CD4-positive, alpha-beta T cell treated with Interleukin-17A for 1 hour (primary cell): ENCODE results near the gene NAALAD2.
"Not testable (repeated sequence)": the region's sequence is repeated elsewhere in the genome, so short reads cannot be mapped to it uniquely, and the experiment has no call there.

ENCODE experiments used
- DNase-seq: peaks from one replicate; pipeline ENCODE4 v3.0.0-alpha.2; 2020

NAALAD2 gene

DNA sequence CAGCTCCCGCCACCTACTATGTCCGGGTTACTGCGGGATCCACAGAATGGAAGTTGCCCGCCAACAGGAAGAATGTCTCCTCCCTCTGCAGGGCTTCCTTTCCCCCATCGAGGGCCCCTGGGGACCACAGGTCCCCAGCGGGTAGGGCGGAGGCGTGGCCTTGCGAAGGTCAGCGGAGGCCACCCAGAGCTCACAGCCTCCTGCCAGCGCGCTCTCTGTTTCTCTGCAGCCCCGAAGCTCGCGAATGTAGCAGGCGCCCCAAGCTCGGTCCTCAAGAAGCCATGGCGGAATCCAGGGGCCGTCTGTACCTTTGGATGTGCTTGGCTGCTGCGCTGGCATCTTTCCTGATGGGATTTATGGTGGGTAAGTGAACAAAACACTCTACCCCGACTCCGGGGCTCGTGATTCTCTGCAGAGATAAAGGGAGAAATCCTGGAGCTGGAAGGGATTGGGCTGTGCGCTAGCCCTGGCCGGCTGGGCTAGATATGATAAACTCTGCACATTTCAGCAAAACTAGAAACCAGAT lies at the start of gene NAALAD2:
NAALAD2 (plus strand) TSS at position 186 of the 526 bp plus-strand sequence; CDS start at position 282, 96 bp downstream.
- no peak for DNase-seq

DNA sequence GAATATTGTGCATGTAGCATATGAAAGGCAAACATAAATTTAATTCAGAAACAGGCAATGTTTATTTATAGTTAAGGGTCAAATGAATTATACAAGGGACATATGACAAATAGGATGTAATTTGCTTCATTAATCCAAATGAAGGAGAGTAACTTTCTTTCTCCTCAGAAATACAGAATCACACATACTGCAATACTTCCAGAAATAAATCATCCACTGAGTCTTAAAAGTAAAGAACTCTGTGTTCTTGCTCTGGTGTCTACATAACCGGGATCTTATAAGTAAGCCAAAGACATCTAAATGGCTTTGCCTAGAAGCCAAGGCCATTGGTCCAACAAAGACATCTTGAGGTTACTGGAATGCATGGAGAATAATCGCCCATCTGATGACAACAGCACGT lies 48.8 kb upstream of the NAALAD2 start, which contains the start of gene UBTFL1:
UBTFL1 (plus strand) TSS at position 301 of the 400 bp plus-strand sequence; CDS start at position 301, 0 bp downstream.
- DNase-seq: not testable (repeated sequence)

DNA sequence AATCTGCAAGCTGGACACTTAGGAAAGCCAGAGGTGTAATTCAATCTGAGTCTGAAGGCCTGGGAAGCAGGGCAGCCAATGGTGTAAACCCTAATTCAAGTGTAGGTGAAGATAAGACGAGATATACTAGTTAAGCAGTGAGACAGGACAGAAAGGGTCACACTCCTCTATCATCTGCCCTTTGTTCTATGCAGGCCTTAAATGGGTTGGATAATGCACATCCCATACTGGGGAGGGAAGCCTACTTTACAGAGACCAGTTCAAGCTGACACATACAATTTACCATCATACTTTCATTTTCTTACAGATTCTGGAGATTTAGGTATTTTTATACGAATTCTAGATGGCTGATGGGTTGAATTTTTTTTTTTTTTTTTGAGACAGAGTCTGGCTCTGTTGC lies 45.7 kb upstream of the NAALAD2 start:
- DNase-seq: not testable (repeated sequence)

GRCh38 chr11:90095230-90095924 lies 39.1 kb upstream of the NAALAD2 start:
- DNase-seq: not testable (repeated sequence)

- DNase-seq: not testable (repeated sequence)
Observed at GRCh38 chr11:90098261-90098660, 36.2 kb upstream of the NAALAD2 start.

DNA sequence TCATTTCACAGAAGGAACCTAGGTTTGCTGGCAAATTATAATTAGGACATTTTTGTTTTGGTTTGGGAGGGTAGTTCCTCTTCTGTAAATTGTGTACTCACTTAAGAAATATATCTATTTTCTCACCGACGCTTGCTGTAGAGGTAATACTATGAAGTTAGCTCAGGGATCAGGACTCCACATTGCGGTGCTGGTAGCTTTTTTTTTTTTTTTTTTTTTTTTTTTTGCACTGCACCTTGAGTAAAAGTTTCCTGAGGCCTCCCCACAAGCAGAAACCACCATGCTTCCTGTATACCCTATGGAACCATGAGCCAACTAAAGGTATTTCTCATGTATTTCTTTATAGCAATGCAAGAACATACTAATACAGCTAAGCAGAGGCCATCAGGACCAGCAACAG lies 34.0 kb upstream of the NAALAD2 start:
- no peak for DNase-seq

DNA sequence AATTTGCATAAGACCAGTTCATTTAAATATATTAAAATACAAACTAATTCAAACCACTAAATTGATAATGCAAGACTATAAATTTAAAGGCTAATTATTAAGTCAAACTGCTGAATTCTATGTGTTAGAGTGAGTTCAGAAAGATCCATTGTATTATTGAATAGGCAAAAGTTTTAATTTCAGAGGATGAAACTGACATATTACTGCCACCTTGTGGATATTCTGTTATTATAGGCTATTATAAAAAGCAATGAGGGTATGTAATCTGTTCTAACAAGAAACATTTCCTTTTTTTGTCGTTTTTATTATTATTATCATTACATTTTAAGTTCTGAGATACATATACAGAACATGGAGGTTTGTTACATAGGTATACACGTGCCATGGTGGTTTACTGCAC lies 20.9 kb upstream of the NAALAD2 start:
- no peak for DNase-seq

DNA sequence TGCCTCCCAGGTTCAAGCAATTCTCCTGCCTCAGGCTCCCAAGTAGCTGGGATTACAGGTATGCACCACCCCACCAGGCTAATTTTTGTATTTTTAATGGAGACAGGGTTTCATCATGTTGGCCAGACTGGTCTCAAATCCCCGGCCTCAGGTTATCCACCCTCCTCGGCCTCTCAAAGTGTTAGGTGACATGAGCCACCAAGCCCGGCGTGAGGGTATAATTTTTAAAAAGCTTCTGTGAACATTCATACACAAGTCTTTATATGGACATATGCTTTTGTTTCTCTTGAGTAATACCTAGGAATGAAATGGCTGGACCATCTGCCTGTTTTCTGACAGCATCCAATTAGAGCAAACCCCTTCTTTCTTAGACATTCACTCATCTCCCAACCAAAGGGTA lies 14.3 kb upstream of the NAALAD2 start:
- no peak for DNase-seq

DNA sequence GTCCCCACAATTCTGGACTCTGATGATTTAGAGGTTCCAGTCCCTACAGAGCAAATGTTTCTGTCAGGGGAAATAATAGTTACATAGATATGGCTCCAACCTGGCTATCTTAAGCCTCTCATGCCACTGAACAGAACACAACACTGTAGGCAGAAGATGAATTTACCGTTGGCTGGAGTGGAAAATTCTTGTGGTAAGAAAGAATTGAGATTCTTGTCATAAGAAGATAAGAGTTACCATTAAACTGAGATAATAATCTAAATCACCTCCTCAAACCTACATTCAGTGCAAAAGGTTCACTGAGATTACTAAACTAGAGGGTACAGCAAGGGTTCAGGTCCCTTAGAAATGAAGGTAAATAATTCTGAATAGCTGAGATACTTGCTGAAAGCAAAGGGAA lies 10.1 kb upstream of the NAALAD2 start:
- DNase-seq: no peak

GRCh38 chr11:90124946-90125345 lies 9.5 kb upstream of the NAALAD2 start:
- DNase-seq: no peak

DNA sequence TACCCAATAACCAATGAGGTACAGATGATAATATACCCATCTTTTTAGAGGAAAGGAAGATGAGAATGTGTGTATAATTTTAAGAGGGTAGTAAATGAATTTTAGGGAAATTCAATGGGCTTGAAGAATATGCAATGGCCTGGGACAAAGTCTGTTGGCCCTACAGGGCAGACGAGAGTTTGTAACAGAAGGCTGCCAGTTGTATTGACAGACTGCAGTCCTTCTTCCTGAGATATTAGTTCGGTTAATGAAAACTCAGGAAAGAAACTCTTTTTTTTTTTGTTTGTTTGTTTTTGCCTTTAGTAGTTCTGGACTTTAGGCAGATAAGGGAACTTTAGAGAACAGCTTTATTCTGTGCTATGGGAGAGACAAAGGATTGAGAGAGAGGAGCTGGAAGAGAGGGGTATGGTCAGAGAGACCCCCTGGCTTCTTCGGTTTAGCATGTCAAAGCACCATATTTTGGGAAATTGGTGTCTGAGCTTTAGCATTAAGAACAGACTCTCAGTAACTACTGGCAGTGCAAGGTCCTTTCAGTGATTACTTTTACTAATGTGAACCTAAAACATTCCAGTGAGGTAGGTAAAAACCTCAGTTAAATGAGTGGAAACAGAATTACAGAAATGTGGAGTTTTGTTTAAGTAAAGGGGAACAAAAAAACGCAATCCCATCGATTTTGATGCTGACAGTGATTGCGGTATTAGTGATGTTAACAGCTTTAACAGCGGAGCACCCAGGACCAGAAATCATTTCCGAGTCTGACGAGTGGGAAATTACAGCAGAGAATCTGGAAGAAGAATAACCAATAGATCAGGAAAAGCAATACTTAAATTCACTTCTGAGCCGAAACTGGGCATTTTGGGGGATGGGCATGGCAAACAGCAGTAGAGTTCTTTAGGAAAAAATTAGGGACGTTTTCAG lies 644 bp upstream of the NAALAD2 start:
- no peak for DNase-seq

DNA sequence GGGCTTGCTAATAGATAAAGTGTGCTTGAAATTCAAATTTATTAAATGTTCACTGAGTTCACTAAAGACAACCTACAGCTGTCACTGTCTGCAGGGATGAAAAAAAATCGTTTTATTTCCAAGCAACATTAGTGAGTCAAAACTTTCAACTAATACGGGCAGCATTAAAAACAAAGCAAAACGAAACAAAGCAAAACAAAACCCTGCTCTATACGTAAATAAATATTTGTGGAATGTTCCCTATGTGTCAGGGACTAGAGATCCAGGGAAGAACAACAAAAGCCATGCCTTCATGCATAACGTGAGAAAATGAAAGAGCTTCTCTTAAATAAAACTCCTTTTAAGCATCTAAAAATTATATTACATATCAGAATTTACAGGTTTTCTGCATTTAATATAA lies 553 bp downstream of the NAALAD2 start:
- no peak for DNase-seq

DNA sequence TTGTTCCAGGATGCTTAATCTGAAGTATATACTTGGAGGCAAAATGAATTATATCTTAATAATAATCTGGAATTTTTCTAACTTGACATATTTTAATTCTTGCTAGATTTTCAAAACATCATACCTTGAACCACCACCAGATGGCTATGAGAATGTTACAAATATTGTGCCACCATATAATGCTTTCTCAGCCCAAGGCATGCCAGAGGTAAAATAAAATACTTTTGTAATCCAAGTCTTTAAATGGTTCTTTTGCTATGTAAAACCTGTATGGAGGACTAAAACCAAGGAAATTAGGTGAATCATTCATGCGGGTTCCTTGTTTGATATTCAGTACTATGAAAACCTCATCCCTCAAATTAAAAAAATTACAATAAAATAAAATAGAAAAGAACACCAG lies 14.4 kb downstream of the NAALAD2 start:
- DNase-seq: no peak

DNA sequence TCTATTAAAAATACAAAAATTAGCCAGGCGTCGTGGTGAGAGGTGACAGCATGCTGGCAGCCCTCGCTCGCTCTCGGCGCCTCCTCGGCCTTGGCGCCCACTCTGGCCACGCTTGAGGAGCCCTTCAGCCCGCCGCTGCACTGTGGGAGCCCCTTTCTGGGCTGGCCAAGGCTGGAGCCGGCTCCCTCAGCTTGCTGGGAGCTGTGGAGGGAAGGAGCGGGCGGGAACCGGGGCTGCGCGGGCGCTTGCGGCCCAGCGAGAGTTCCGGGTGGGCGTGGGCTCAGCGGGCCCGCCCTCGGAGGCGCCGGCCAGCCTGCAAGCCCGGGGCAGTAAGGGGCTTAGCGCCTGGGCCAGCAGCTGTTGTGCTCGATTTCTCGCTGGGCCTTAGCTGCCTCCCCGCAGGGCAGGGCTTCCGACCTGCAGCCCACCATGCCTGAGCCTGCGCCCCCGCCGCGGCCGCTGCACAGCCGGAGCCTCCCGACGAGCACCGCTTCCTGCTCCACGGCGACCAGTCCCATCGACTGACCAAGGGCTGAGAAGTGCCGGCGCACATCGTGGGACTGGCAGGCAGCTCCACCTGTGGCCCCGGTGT lies 32.6 kb downstream of the NAALAD2 start:
- not testable (repeated sequence) for DNase-seq

GRCh38 chr11:90167704-90168103 lies 33.2 kb downstream of the NAALAD2 start:
- not testable (repeated sequence) for DNase-seq

DNA sequence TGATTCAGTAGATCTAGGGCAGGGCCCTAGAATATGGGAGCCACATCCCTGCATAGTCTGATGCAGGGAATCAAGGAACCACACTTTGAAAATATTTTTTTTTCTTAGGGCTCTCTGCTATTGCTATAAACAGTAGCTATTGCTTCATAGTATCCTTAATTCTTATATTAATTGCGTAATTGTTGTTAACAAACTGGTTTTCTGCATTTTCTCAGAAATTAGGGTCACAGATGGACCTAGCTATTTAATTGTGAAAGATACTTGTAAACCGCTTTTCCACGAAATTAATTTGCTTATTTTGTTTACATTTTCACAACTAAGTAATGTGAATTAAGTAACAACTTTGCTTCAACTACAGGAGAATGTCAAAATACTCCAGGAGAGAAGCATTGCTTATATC lies 34.1 kb downstream of the NAALAD2 start:
- no peak for DNase-seq

DNA sequence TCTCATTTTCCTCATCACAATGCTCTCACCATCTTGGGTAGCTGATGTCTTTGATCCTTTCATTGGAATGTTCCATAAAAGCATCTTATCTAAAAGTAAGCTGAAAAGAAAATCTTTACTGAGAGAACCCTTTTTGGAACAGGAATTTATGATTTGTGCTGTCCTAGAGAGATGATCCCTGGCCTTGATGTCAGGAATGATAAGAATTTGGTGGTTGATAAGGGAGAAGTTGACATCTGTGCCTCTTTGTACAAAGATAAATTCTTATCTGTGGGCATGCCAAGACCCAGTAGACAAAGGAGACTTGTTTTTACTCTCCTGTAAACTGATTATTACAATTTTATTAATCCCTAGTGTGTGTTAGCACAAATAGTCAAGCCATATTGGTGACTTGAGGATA lies 36.9 kb downstream of the NAALAD2 start:
- DNase-seq: no peak

- no peak for DNase-seq
Observed at GRCh38 chr11:90176069-90176468, 41.6 kb downstream of the NAALAD2 start.

GRCh38 chr11:90178751-90179150 lies 44.3 kb downstream of the NAALAD2 start:
- DNase-seq: no peak

- no peak for DNase-seq
Observed at GRCh38 chr11:90179923-90180322, 45.5 kb downstream of the NAALAD2 start.

GRCh38 chr11:90187839-90188238 lies 53.4 kb downstream of the NAALAD2 start:
- DNase-seq: no peak

GRCh38 chr11:90189011-90189410 lies 54.5 kb downstream of the NAALAD2 start:
- DNase-seq: no peak

DNA sequence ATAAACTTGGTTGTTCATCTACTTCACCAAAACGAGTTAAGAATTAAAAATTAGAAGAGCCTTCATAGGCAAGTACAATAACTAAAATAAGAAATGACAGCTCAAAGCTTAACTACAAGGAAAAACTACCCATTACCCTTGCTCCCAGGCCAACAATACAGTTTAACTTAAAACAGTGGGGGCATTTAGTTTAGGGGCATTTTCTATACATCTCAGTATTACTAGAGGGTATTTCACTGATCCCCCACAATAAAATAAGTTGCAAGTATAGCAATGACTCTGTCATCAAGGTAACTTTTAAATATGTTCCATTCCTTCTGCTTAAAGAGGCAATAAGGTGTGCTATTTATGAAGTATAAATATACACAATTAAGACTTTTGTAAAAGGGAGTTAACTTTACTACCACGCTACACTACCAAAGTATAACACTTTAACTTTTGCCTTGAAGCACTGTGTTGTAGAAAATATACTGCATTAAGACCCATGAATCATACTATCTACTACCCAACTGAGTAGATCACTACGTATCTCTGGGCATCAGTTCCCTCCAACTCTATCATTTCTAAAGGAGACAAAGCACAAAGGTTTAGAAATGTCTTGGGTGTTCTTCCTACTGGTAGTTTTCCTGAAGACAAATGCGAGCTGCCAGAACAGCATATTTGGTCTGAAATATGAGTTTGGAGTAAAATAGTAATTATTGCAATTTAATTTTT lies 58.6 kb downstream of the NAALAD2 start:
- no peak for DNase-seq
